Measurements from ENCODE around the gene S100A4. TPM values are rescaled to one million over a fixed set of nuclear protein-coding genes. Genes with fewer than 3 reads are reported as not detected.

The S100A4 gene
- 1.2 and 2.1 TPM in 2 replicates for total RNA-seq

DNA sequence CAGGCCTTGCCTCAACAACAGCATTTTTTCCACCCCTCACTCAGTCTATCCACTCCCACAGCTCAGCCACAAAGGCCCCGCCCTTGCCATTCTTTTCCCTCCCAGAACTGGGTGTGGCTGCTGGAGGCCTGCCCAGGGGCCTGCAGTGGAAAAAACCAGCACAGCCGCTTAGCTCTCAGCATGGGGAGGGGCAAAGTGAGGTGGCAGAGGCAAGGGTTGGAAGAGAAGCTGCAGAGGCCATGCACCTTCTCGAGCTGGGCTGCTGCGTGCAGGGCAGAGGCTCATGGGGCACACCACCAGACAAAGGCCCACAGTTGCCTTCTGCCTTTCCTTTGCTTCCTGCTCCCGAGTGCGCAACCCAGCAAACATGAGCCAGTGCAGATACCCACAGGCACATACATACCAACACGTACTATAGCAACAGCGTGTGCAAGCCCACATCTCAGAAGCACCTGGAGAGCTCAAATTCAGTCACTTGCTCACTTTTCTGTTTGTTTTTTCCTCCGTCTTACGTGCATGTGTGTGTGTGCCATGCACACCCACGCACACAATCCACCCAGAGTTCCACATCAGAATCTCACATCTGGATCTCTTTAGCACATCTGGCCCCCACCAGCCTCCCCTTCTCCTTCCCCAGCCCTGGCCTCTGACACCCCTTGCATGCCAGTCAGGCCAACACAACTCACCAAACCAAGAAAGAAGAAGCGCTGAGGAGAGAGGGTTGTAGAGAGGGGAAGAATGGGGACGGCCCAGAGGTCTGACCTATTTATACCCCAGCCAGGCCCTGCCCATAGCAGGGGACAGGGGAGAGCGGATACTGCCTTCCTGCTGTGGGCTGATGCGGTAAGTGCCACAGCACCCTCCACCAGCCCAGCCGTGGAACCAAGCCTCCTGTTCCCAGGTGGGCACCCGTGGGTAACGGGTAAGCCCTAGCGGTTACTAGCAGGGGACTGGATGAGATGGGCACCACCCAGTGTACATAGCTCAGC, at the start of gene S100A4:
S100A4 (minus strand) TSS at position 740 of the 989 bp plus-strand sequence. CDS start 1,012 bp downstream, outside the sequence.

DNA sequence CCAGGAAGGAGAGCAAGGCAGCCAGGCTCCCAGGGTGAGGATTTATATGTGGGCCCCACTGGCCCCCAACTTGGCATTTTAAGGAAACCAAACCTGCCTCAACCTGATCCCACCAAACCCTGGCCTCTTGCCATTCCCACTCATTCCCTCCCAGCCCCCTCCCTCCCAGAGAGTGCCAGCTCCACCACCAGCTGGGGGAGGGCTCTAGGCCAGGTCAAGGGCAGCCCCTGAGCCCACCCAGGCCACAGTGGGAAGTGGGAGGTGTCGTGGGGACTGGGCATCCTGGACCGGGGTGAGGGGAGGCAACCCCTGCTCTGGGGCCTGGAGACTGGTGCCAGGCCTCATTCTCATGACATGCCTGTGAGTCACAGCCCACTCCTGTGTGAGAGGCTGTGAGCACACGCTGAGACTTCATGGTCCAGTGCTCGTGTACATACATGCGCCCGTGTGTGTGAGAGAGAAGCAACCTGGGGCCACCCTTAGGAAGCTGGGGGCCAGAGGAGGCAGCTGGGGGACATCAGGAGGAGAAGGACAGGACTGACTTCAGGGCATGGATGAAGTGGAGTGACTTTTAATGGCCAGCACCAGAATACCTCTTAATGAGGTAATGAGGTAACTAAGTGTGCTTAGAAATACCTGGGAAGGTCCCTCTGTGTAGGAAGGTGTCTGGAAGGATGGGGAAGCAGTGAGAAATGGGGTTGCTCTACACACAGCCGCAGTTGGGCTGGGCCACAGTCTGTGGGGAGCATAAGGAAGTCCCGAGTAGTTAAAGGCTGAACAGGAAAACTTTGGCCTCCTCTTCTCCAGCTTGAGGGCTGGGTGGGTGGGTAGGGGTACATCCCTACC, 20.1 kb upstream of the S100A4 start, which contains the start of gene S100A2:
S100A2 (minus strand) TSS at position 316 of the 846 bp plus-strand sequence. CDS start 1,967 bp downstream, outside the sequence.

DNA sequence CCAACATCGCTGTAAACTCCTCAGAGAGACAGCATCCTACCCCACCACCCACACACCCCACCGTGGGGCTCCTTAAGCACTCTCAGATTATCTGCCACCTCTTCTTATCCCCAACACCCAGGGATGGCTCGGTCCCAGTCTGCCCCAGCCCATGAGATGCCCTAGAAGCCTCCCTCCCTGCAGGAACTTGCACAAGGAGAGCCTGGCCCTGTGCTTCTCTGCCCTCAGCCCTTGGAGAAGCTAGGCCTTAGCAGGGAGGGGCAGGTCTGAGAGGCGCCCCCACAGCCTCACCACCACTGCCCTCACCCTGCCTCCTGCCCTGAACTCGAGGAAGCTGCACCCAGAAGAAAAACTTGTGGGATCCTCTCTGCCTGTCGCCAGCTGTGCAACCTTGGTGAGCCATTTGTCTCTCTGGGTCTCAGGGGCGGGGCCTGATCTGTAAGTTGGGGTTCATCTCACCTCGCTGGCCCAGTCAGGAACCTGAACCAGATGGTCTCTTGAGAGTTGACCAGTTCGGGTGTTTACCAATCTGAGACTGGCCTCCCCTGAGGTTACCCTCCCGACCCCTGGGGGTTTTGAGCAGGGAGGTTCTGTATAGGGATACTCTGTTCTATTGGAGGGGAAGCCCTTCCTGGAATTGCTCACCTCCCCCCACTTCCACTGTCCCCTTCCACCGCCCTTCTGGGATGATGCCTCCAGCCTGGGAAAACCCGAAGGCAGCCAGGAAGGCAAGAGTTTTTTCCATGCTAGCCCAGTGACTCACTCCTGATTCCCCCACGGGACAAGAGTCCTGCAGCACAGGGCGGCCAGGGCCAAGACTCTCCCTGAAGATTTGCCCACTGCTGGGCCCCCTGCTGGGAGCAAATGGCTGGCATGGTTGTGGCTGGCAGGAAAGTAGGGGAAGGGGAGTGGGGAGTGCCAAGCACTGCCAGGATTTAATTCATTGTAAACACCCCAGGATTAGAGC, 3.4 kb upstream of the S100A4 start, which contains the start of gene S100A3:
S100A3 (minus strand) TSS at position 537 of the 967 bp plus-strand sequence. CDS start 773 bp downstream, outside the sequence.

DNA sequence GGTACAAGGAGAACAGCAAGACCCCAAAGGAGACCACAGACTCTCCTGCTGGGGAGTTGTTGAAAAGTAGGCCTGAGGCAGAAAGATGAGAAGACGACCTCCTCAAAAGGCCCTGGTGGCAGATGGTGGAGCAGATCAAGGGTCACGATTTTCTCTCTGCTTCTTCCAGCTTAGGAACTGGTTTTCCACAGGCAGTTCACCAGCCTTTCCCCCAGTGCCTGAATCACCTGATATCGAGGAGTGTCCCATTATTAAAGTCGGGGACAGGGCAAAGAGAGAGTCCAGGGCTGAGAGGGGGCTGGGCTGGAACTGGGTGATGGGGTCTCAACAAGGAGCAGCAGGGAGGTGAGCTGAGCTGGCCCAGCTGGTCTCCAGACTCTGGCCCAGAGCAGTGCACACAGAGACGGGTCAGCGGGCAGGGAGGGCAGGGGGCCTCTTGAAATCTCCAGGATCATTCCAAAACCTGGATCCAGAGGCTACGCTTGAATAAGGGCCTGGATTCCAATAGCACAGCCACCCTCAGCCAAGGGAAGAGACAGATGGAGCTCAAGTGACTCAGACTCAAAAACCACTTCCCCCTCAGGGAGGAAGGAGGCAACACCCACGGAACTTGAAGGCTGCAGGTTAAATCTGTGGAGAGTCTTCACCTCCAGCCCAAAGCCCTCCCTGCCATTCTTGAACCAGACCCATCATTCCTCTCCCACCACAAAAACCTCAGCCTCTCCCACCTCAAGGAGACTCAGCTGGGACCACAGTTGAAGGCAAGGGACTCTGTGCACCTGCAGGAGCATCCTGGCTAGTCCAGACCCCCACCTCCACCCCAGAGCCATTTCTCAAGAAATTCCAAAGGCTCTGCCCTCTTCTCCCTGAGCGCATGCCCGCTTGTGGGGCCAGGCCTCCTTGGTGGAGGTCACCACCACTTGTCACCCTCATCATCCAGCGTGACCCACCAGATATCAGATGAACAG, 4.9 kb downstream of the S100A4 start, which contains the start of gene S100A5:
S100A5 (minus strand) TSS at position 541 of the 968 bp plus-strand sequence. CDS start 743 bp downstream, outside the sequence.

DNA sequence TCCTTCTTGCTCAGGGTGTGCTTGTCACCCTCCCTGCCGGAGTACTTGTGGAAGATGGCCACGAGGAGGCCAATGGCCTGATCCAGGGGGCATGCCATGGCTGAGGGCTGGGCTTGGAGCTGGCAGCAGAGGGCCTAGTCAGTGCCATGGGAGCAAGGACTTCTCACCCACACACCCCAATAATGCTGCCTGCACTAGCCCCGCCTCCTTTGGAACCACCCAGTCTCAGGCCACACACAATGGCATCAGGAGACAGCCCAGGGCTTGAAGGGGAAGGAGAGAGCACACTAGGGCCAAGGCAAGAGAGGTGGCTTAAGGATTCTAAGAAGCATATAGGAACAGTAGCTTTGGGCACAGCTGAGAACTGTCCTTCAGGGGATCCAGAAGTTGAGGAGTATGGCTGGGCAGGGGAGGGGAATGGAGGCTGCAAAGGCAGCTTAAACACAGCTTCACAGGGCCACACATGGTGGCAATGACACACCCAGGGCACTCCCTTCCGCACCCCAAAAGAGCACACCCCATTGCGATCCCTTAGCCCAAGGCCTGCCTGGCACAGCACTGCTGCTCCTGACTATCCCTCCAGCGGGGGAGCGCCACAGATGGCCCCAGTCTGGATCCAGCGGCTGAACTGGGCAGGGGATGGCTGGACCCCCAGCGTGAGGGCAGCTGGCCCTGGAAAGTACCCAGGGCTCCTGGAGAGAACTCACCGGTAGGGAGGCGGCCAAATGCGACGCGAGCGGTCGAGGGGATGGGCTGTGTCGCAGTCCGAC, 10.2 kb downstream of the S100A4 start, which contains the start of gene S100A6:
S100A6 (minus strand) TSS at position 750 of the 770 bp plus-strand sequence; CDS start at position 98, 652 bp downstream.

Other genes with a start within 250 kb of the S100A4 start
- gene PGLYRP3, start 232.9 kb downstream of the S100A4 start, total RNA-seq: not detected in 2 replicates
- gene PGLYRP4, start 197.0 kb downstream of the S100A4 start, total RNA-seq: not detected in 2 replicates
- gene S100A9, start 188.0 kb downstream of the S100A4 start, total RNA-seq: not detected in 2 replicates
- not detected in 2 replicates for gene S100A12, start 170.2 kb downstream of the S100A4 start, total RNA-seq
- not detected in 2 replicates for gene S100A8, start 154.7 kb downstream of the S100A4 start, total RNA-seq
- gene S100A7A, start 129.3 kb downstream of the S100A4 start, total RNA-seq: not detected in 2 replicates
- not detected in 2 replicates for gene S100A7, start 85.2 kb downstream of the S100A4 start, total RNA-seq
- gene S100A6, start 9.8 kb downstream of the S100A4 start, total RNA-seq: 557 and 593 TPM in 2 replicates
- not detected in 2 replicates for gene S100A5, start 4.9 kb downstream of the S100A4 start, total RNA-seq
- gene S100A3, start 3.5 kb upstream of the S100A4 start, total RNA-seq: 0.53 and 0.79 TPM in 2 replicates
- gene S100A2, start 20.0 kb upstream of the S100A4 start, total RNA-seq: 2.4 and 3.1 TPM in 2 replicates
- gene S100A16, start 67.3 kb upstream of the S100A4 start, total RNA-seq: 530 TPM in 2 replicates
- gene S100A14, start 70.5 kb upstream of the S100A4 start, total RNA-seq: not detected in 2 replicates
- 96.9 and 122 TPM in 2 replicates for gene S100A13, start 81.7 kb upstream of the S100A4 start, total RNA-seq
- not detected in 2 replicates for gene S100A1, start 82.6 kb upstream of the S100A4 start, total RNA-seq
- gene CHTOP, start 88.3 kb upstream of the S100A4 start, total RNA-seq: 44.3 and 46.4 TPM in 2 replicates
- gene SNAPIN, start 112.9 kb upstream of the S100A4 start, total RNA-seq: 42.9 and 46.0 TPM in 2 replicates
- 321 and 376 TPM in 2 replicates for gene ILF2, start 125.2 kb upstream of the S100A4 start, total RNA-seq
- gene NPR1, start 132.9 kb upstream of the S100A4 start, total RNA-seq: 3.7 and 7.8 TPM in 2 replicates
- 49.9 and 55.4 TPM in 2 replicates for gene INTS3, start 182.2 kb upstream of the S100A4 start, total RNA-seq
- 14.9 and 19.1 TPM in 2 replicates for gene SLC27A3, start 229.6 kb upstream of the S100A4 start, total RNA-seq